ENCODE results near the gene ATP5MC2. TPM values are rescaled to one million over a fixed set of nuclear protein-coding genes. Genes with fewer than 3 reads are reported as not detected.
A peak's percentile ranks its signal among the peaks of the same experiment; 100 is the strongest.

Gene ATP5MC2
- polyA plus RNA-seq, 1 donor from 2014 or later: 331 TPM

- TF ChIP-seq MXI1 (conservative IDR thresholded peaks at IDR 0.05; ENCODE audit: poor library complexity, severe bottlenecking) (no peak), EZH2 (IDR thresholded peaks at IDR 0.05; ENCODE audit: borderline replicate concordance, insufficient read depth, low read length, poor library complexity, severe bottlenecking) (no peak), RAD21 (conservative IDR thresholded peaks at IDR 0.05) (no peak), POLR2AphosphoS5 (IDR thresholded peaks at IDR 0.05) (no peak), CTCF (IDR thresholded peaks at IDR 0.05; ENCODE audit: poor library complexity, severe bottlenecking) (no peak)
- no peaks in the 10 kb centered on the region for H4K20me1 ChIP-seq (ENCODE audit: insufficient read depth)
- no peak overlapping the region for H2AFZ ChIP-seq (ENCODE audit: low read depth, low read length)
- peak overlapping the region; percentile 2 for H3K9ac ChIP-seq (ENCODE audit: low read length)
- no peak overlapping the region for H3K27ac ChIP-seq (ENCODE audit: low read length)
- peak overlapping the region; percentile 71 for H3K4me3 ChIP-seq (ENCODE audit: low read length)
- no peaks in the 10 kb centered on the region for H3K9me3 ChIP-seq (ENCODE audit: low read length)
- H3F3A ChIP-seq (ENCODE audit: insufficient read depth, low read length, poor library complexity, severe bottlenecking): no peaks in the 10 kb centered on the region
- H3K9me2 ChIP-seq (ENCODE audit: insufficient read depth, low read length): no peaks in the 10 kb centered on the region
- H3K4me2 ChIP-seq (ENCODE audit: low read length): peak overlapping the region; percentile 80
- no peaks in the 10 kb centered on the region for H3K27me3 ChIP-seq (ENCODE audit: insufficient read depth, low read depth, low read length)
- H3K79me2 ChIP-seq (replicated peaks; ENCODE audit: insufficient read depth, low read length): peaks cover 44% of the 10 kb centered on the region
- no peaks in the 10 kb centered on the region for H3K36me3 ChIP-seq (ENCODE audit: insufficient read depth, low read length)
Measured at GRCh38 chr12:53624458-53624857, 51.4 kb downstream of the ATP5MC2 start.

GRCh38 chr12:53623548-53624385 is 52.1 kb downstream of the ATP5MC2 start:
- Histone ChIP-seq H3K36me3 (ENCODE audit: insufficient read depth, low read length) (no peaks in the 10 kb centered on the region), H3K4me3 (ENCODE audit: low read length) (peak overlapping the region; percentile 71)

More at GRCh38 chr12:53623548-53624385, 52.1 kb downstream of the ATP5MC2 start:
- H3K9me3 ChIP-seq (ENCODE audit: low read length): no peaks in the 10 kb centered on the region
- no peak overlapping the region for H3K27ac ChIP-seq (ENCODE audit: low read length)
- peak overlapping the region; percentile 2 for H3K9ac ChIP-seq (ENCODE audit: low read length)
- H3K27me3 ChIP-seq (ENCODE audit: insufficient read depth, low read depth, low read length): no peaks in the 10 kb centered on the region
- H3F3A ChIP-seq (ENCODE audit: insufficient read depth, low read length, poor library complexity, severe bottlenecking): no peaks in the 10 kb centered on the region
- H3K79me2 ChIP-seq (replicated peaks; ENCODE audit: insufficient read depth, low read length): peaks cover 44% of the 10 kb centered on the region
- peak overlapping the region; percentile 80 for H3K4me2 ChIP-seq (ENCODE audit: low read length)
- no peaks in the 10 kb centered on the region for H3K9me2 ChIP-seq (ENCODE audit: insufficient read depth, low read length)
- H2AFZ ChIP-seq (ENCODE audit: low read depth, low read length): no peak overlapping the region
- no peaks in the 10 kb centered on the region for H4K20me1 ChIP-seq (ENCODE audit: insufficient read depth)
- no peak for TF ChIP-seq REST (IDR thresholded peaks at IDR 0.05; ENCODE audit: borderline replicate concordance)
- no peak for TF ChIP-seq EP300 (conservative IDR thresholded peaks at IDR 0.05; ENCODE audit: poor library complexity, severe bottlenecking)
- no peak for TF ChIP-seq MXI1 (conservative IDR thresholded peaks at IDR 0.05; ENCODE audit: poor library complexity, severe bottlenecking)
- no peak for TF ChIP-seq TAF1 (IDR thresholded peaks at IDR 0.05; ENCODE audit: low read depth)
- no peak for TF ChIP-seq SMC3 (conservative IDR thresholded peaks at IDR 0.05; ENCODE audit: poor library complexity)
- TF ChIP-seq POLR2AphosphoS5 (IDR thresholded peaks at IDR 0.05): no peak
- TF ChIP-seq RAD21 (conservative IDR thresholded peaks at IDR 0.05): no peak
- TF ChIP-seq CTCF (IDR thresholded peaks at IDR 0.05; ENCODE audit: poor library complexity, severe bottlenecking): no peak
- TF ChIP-seq EZH2 (IDR thresholded peaks at IDR 0.05; ENCODE audit: borderline replicate concordance, insufficient read depth, low read length, poor library complexity, severe bottlenecking): no peak

All from neural cell (in vitro differentiated cells).